BE2C (cell line): ENCODE data around the gene PITPNM1.

Experiments
- DNase-seq: peaks from one replicate; pipeline ENCODE4 v3.0.0-alpha.2; 2020
- H3K27me3 ChIP-seq: fragments of 250-450 bp; sonication (Bioruptor Pico); 2 replicates; pipeline ENCODE4 v1.5.1; 2020; ENCODE audit warnings: mild to moderate bottlenecking
- H3K36me3 ChIP-seq: fragments of 250-450 bp; sonication (Bioruptor Pico); 2 replicates; pipeline ENCODE4 v1.5.1; 2020; ENCODE audit warnings: mild to moderate bottlenecking
- H3K4me1 ChIP-seq: fragments of 250-450 bp; sonication (Bioruptor Pico); 2 replicates; pipeline ENCODE4 v1.5.1; 2020
- H3K4me3 ChIP-seq: 2 replicates; pipeline ENCODE4 v1.5.1; 2011; ENCODE audit warnings: low read depth, low read length
- H3K9me3 ChIP-seq: fragments of 250-450 bp; sonication (Bioruptor Pico); 2 replicates; pipeline ENCODE4 v1.5.1; 2020
- TF ChIP-seq, protein P1 (sequence below): IDR thresholded peaks from 2 replicates; pipeline ENCODE4 v1.5.1; 2012; ENCODE audit warnings: mild to moderate bottlenecking, low read depth, low read length

Gene PITPNM1

GRCh38 chr11:67543585-67543984 is 38.4 kb upstream of the PITPNM1 start:
- Histone ChIP-seq H3K4me3 (no peak overlapping the region), H3K27me3 (no peaks in the 10 kb centered on the region), H3K36me3 (no peaks in the 10 kb centered on the region), H3K9me3 (no peaks in the 10 kb centered on the region; the same call in 1 of the 2 replicates), H3K4me1 (no peaks in the 10 kb centered on the region)
- DNase-seq = no peak
- TF ChIP-seq, protein P1, sequence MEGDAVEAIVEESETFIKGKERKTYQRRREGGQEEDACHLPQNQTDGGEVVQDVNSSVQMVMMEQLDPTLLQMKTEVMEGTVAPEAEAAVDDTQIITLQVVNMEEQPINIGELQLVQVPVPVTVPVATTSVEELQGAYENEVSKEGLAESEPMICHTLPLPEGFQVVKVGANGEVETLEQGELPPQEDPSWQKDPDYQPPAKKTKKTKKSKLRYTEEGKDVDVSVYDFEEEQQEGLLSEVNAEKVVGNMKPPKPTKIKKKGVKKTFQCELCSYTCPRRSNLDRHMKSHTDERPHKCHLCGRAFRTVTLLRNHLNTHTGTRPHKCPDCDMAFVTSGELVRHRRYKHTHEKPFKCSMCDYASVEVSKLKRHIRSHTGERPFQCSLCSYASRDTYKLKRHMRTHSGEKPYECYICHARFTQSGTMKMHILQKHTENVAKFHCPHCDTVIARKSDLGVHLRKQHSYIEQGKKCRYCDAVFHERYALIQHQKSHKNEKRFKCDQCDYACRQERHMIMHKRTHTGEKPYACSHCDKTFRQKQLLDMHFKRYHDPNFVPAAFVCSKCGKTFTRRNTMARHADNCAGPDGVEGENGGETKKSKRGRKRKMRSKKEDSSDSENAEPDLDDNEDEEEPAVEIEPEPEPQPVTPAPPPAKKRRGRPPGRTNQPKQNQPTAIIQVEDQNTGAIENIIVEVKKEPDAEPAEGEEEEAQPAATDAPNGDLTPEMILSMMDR = no peak

- DNase-seq = no peak
- TF ChIP-seq, protein P1 = no peak
- no peak overlapping the region for H3K4me3 ChIP-seq
- H3K9me3 ChIP-seq = no peaks in the 10 kb centered on the region; the same call in 1 of the 2 replicates
- no peaks in the 10 kb centered on the region for H3K27me3 ChIP-seq
- no peaks in the 10 kb centered on the region for H3K4me1 ChIP-seq
- H3K36me3 ChIP-seq = no peaks in the 10 kb centered on the region
Measured at GRCh38 chr11:67542971-67543370, 37.8 kb upstream of the PITPNM1 start.

DNA sequence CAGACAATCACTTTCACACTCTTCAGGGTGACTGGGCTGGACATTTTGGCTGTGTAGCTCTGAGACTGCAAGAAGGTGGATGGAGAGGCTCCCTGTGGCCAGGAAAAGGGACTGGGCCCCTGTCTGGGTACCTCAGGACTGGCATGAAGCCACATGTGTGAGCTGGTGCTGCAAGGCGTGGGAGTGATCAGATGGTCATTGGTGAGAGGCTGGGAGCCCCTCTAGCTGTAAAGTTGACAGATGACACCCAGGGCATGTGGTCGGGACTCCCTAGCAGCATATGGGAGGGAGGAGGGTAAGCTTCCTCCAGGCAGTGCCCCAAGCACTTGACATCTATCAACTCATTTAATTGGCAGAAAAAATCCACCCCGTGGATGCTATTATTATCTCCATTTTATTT is 37.0 kb upstream of the PITPNM1 start:
- TF ChIP-seq, protein P1 = no peak
- no peak for DNase-seq
- no peak overlapping the region for H3K4me3 ChIP-seq
- H3K36me3 ChIP-seq = no peaks in the 10 kb centered on the region
- no peaks in the 10 kb centered on the region; the same call in 1 of the 2 replicates for H3K9me3 ChIP-seq
- H3K27me3 ChIP-seq = no peaks in the 10 kb centered on the region
- no peaks in the 10 kb centered on the region for H3K4me1 ChIP-seq

DNA sequence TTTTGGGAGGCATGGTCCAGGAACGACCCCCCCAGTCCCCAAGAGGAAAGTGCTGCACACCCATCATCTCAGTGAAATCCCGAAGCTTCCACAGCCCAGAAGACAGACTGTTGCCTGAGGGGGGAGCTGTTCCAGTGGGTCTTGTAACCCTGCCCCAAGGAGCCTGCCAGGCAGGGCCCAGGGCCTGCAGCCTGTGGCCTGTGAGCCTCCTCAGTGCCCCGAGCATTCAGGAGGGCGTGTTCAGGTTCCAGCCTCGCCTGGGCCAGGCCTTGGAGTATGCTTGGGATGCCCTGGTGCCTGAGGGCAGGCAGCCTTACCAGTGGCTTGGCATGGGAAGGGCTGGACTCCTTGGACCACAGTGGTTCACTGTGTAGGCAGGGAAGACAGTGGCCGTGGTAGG is 36.0 kb upstream of the PITPNM1 start:
- no peaks in the 10 kb centered on the region for H3K36me3 ChIP-seq
- no peaks in the 10 kb centered on the region for H3K4me1 ChIP-seq
- H3K9me3 ChIP-seq = no peaks in the 10 kb centered on the region; the same call in 1 of the 2 replicates
- TF ChIP-seq, protein P1 = no peak
- H3K27me3 ChIP-seq = no peaks in the 10 kb centered on the region
- no peak for DNase-seq
- H3K4me3 ChIP-seq = no peak overlapping the region

DNA sequence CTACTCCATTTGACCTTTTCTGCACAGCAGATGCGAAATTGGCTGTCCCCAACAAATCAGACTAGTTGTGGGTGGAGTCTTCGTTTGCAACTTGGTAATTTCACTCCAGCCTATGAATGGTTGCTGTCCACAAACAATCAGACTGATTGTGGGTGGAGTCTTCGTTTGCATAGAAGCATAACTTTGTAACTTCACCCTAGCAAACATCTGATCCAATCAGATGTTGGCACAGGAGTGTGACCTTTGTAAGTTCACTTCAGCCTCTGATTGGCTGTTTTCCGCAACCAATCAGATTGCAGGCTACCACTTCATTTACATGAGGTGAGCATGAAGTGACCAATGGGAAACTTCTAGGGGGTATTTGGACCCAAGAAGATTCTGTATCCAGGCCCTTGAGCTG is 34.4 kb upstream of the PITPNM1 start:
- H3K36me3 ChIP-seq = no peaks in the 10 kb centered on the region
- H3K9me3 ChIP-seq = no peaks in the 10 kb centered on the region; the same call in 1 of the 2 replicates
- TF ChIP-seq, protein P1 = no peak
- H3K27me3 ChIP-seq = no peaks in the 10 kb centered on the region
- H3K4me1 ChIP-seq = no peaks in the 10 kb centered on the region
- DNase-seq = no peak
- no peak overlapping the region for H3K4me3 ChIP-seq

DNA sequence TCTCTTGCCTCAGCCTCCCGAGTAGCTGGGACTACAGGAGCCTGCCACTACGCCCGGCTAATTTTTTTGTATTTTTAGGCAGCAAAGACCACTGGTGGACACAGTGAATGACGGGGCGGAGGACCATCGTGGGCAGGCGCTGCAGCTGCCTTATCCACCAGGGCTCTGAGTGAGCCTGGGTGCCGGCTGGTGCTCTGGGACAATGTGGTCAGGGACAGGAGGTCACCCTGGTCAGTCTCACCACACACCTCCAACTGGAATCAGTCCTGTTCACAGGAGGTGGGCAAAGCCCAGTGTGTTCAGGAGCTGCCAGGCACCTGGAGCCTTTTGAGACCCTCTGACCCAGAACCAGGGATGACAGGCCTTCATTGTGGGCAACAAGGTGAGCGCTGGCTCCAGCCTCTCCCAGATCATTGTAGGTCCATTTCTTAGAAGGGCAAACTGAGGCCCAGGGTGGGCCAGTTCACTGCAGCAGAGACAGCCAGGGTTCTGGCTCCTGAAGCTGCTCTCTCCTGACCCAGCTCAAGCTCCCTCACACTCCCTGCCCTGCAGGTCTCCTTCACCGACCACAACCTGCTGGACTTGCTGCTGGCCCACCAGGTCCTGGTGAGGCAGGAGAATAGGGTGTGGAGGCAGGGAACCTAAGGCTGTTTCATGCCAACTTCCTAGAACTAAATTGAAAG is 33.8 kb upstream of the PITPNM1 start:
- no peaks in the 10 kb centered on the region for H3K4me1 ChIP-seq
- DNase-seq = no peak
- no peak overlapping the region for H3K4me3 ChIP-seq
- H3K9me3 ChIP-seq = no peaks in the 10 kb centered on the region; the same call in 1 of the 2 replicates
- TF ChIP-seq, protein P1 = no peak
- H3K27me3 ChIP-seq = no peaks in the 10 kb centered on the region
- no peaks in the 10 kb centered on the region for H3K36me3 ChIP-seq
